Measurements from ENCODE around the gene SERPINA10.
"Not testable (repeated sequence)": the region's sequence is repeated elsewhere in the genome, so short reads cannot be mapped to it uniquely, and the experiment has no call there.

Gene SERPINA10

GRCh38 chr14:94284221-94284620, 8.8 kb downstream of the SERPINA10 start:
- DNase-seq (ENCODE audit: low spot score) = no peak

GRCh38 chr14:94282991-94283723, 9.9 kb downstream of the SERPINA10 start:
- no peak for DNase-seq (ENCODE audit: low spot score)

- DNase-seq (ENCODE audit: low spot score) = no peak
These were observed 14.3 kb downstream of the SERPINA10 start for GRCh38 chr14:94278731-94279130.

- DNase-seq (ENCODE audit: low spot score) = not testable (repeated sequence)
These were observed 16.0 kb downstream of the SERPINA10 start for GRCh38 chr14:94276898-94277561.

- DNase-seq (ENCODE audit: low spot score) = peak; percentile 97
These were observed 23.9 kb downstream of the SERPINA10 start for GRCh38 chr14:94269156-94269555.

- peak; percentile 5 for DNase-seq (ENCODE audit: low spot score)
These were observed 24.5 kb downstream of the SERPINA10 start for GRCh38 chr14:94268582-94268981.

GRCh38 chr14:94267352-94267751, 25.7 kb downstream of the SERPINA10 start:
- DNase-seq (ENCODE audit: low spot score) = no peak

GRCh38 chr14:94264195-94264594, 28.9 kb downstream of the SERPINA10 start:
- DNase-seq (ENCODE audit: low spot score) = not testable (repeated sequence)

GRCh38 chr14:94244182-94244581, 48.9 kb downstream of the SERPINA10 start:
- no peak for DNase-seq (ENCODE audit: low spot score)

GRCh38 chr14:94239406-94239805, 53.7 kb downstream of the SERPINA10 start:
- peak; percentile 4 for DNase-seq (ENCODE audit: low spot score)

- DNase-seq (ENCODE audit: low spot score) = no peak
These were observed 55.1 kb downstream of the SERPINA10 start for GRCh38 chr14:94237983-94238382.

GRCh38 chr14:94237046-94237445, 56.0 kb downstream of the SERPINA10 start:
- no peak for DNase-seq (ENCODE audit: low spot score)

Data from pons (tissue), 1 donor.